Measurements from ENCODE around the gene GNAI2. TPM values are rescaled to one million over a fixed set of nuclear protein-coding genes. Genes with fewer than 3 reads are reported as not detected.

The GNAI2 gene
- total and polyA plus RNA-seq, 2 donors from 2014 or later = 141 to 245 TPM

DNA sequence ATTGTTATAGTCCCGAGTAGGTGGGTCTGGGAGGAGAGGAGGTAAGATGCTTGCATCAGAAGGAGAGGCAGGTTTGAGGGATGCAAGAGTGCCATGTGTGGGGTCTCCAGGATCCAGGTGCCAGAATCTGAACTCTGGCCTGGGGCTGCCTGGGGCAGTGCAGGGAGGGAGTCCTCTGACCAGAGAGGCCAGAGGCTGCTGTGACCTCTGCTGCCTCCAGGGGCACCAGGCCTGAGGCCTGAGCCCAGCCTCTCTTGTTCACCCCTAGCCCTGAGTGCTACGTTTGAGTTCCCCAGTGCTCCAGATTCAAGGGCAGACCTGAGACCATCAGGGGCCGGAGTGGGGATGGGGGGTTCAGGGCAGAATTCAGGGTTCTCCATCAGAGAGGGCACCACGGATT is 23.5 kb upstream of the GNAI2 start:
- Histone ChIP-seq H3K9ac (ENCODE audit: low read length in 3 of 3) (no peak overlapping the region), H3K36me3 (ENCODE audit: control insufficient read depth in 2 of 3, insufficient read depth in 3 of 3, low read length in 3 of 3) (no peaks in the 10 kb centered on the region), H3K4me1 (ENCODE audit: control insufficient read depth in 2 of 3, insufficient read depth in 2 of 3, low read depth in 1 of 3, low read length in 3 of 3) (no peaks in the 10 kb centered on the region), H3K4me3 (ENCODE audit: low read length in 3 of 3) (no peak overlapping the region), H3K27me3 (ENCODE audit: control insufficient read depth, insufficient read depth, low read length) (no peaks in the 10 kb centered on the region), H3K27ac (ENCODE audit: low read depth in 2 of 2, low read length in 2 of 2) (no peak overlapping the region), H3K9me3 (ENCODE audit: control insufficient read depth in 2 of 3, insufficient read depth in 1 of 3, low read length in 3 of 3) (no peaks in the 10 kb centered on the region)
- DNase-seq (no peak), FAIRE-seq (no peak)
- TF ChIP-seq, protein P1, sequence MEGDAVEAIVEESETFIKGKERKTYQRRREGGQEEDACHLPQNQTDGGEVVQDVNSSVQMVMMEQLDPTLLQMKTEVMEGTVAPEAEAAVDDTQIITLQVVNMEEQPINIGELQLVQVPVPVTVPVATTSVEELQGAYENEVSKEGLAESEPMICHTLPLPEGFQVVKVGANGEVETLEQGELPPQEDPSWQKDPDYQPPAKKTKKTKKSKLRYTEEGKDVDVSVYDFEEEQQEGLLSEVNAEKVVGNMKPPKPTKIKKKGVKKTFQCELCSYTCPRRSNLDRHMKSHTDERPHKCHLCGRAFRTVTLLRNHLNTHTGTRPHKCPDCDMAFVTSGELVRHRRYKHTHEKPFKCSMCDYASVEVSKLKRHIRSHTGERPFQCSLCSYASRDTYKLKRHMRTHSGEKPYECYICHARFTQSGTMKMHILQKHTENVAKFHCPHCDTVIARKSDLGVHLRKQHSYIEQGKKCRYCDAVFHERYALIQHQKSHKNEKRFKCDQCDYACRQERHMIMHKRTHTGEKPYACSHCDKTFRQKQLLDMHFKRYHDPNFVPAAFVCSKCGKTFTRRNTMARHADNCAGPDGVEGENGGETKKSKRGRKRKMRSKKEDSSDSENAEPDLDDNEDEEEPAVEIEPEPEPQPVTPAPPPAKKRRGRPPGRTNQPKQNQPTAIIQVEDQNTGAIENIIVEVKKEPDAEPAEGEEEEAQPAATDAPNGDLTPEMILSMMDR (IDR thresholded peaks at IDR 0.05; ENCODE audit: borderline replicate concordance, extremely low read depth, insufficient read depth) = no peak
- intact Hi-C loops (cut with DNase I) = no loop called here

DNA sequence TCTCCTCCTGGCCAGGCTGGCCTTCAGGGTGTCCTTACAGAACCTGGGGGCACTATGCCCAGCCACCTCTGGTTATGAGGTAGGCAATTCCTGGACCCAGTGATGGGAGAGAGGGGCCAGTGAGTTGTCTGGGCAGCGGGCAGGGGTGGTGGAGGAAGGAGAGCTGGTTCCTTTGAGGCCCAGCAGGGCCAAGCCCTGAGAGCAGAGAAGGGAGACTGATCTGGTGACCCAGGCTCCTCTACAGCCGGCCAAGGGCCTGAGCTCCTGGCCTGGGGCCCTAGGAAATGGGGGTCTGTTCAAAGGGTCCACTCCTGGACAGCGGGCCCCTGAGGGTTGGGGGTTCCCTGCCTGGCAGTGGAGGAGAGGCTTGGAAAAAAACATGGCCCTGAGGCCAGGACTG is 23.0 kb upstream of the GNAI2 start:
- Histone ChIP-seq H3K27ac (ENCODE audit: low read depth in 2 of 2, low read length in 2 of 2) (no peak overlapping the region), H3K27me3 (ENCODE audit: control insufficient read depth, insufficient read depth, low read length) (no peaks in the 10 kb centered on the region), H3K36me3 (ENCODE audit: control insufficient read depth in 2 of 3, insufficient read depth in 3 of 3, low read length in 3 of 3) (no peaks in the 10 kb centered on the region), H3K4me1 (ENCODE audit: control insufficient read depth in 2 of 3, insufficient read depth in 2 of 3, low read depth in 1 of 3, low read length in 3 of 3) (no peaks in the 10 kb centered on the region), H3K9me3 (ENCODE audit: control insufficient read depth in 2 of 3, insufficient read depth in 1 of 3, low read length in 3 of 3) (no peaks in the 10 kb centered on the region), H3K4me3 (ENCODE audit: low read length in 3 of 3) (no peak overlapping the region), H3K9ac (ENCODE audit: low read length in 3 of 3) (no peak overlapping the region)
- FAIRE-seq (no peak), DNase-seq (no peak)
- TF ChIP-seq, protein P1 (IDR thresholded peaks at IDR 0.05; ENCODE audit: borderline replicate concordance, extremely low read depth, insufficient read depth) = no peak
- intact Hi-C loops (cut with DNase I) = no loop called here

DNA sequence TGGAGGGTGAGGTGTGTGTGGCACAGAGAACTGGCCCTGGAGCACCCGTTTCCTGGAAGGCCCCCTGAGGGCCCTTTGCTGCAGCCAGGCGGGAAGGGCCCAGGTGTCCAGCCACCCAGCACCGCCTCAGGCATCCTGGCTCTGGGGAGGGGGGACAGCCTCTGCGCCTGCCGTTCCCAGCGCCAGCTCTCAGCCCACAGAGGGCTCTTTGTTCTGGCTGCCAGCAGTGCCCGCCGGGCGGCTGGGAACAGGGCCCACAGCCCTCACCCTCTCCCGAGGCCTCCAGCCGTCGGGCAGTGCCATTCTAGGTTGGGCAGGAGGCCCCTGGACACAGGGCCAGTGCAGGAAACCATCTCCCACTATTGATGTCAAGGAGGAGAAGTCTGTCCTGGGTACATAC is 22.6 kb upstream of the GNAI2 start:
- TF ChIP-seq, protein P1 (IDR thresholded peaks at IDR 0.05; ENCODE audit: borderline replicate concordance, extremely low read depth, insufficient read depth) = no peak
- H3K4me3 ChIP-seq (ENCODE audit: low read length in 3 of 3) = no peak overlapping the region
- FAIRE-seq (no peak), DNase-seq (no peak)
- no peak overlapping the region for H3K9ac ChIP-seq (ENCODE audit: low read length in 3 of 3)
- H3K27me3 ChIP-seq (ENCODE audit: control insufficient read depth, insufficient read depth, low read length) = no peaks in the 10 kb centered on the region
- no peaks in the 10 kb centered on the region for H3K4me1 ChIP-seq (ENCODE audit: control insufficient read depth in 2 of 3, insufficient read depth in 2 of 3, low read depth in 1 of 3, low read length in 3 of 3)
- no peak overlapping the region for H3K27ac ChIP-seq (ENCODE audit: low read depth in 2 of 2, low read length in 2 of 2)
- H3K36me3 ChIP-seq (ENCODE audit: control insufficient read depth in 2 of 3, insufficient read depth in 3 of 3, low read length in 3 of 3) = no peaks in the 10 kb centered on the region
- intact Hi-C loops (cut with DNase I) = no loop called here
- no peaks in the 10 kb centered on the region for H3K9me3 ChIP-seq (ENCODE audit: control insufficient read depth in 2 of 3, insufficient read depth in 1 of 3, low read length in 3 of 3)

DNA sequence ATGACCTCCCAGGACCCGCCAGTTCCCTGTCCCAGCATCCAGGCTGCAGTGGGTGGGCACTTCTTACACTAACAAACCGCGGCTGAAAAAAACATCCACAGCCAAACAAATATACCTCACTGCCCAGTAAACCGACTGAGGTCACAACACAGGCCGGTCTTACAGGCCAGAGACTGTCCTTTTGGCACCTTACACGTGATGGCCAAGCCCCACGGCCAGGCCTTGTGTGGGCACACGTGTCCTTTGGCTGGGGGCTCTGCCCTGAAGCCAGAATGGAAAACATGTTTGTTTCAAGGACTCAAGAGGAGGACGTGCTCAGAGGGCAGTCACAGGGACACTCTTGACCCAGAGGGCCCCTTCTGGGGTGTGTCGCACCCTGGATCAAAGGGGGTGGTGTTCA is 21.2 kb upstream of the GNAI2 start:
- FAIRE-seq = no peak
- no peaks in the 10 kb centered on the region for H3K9me3 ChIP-seq (ENCODE audit: control insufficient read depth in 2 of 3, insufficient read depth in 1 of 3, low read length in 3 of 3)
- no peak overlapping the region for H3K9ac ChIP-seq (ENCODE audit: low read length in 3 of 3)
- H3K27me3 ChIP-seq (ENCODE audit: control insufficient read depth, insufficient read depth, low read length) = no peaks in the 10 kb centered on the region
- no peak for DNase-seq
- no peak overlapping the region for H3K4me3 ChIP-seq (ENCODE audit: low read length in 3 of 3)
- no peak overlapping the region for H3K27ac ChIP-seq (ENCODE audit: low read depth in 2 of 2, low read length in 2 of 2)
- intact Hi-C loops (cut with DNase I) = no loop called here
- H3K4me1 ChIP-seq (ENCODE audit: control insufficient read depth in 2 of 3, insufficient read depth in 2 of 3, low read depth in 1 of 3, low read length in 3 of 3) = no peaks in the 10 kb centered on the region
- H3K36me3 ChIP-seq (ENCODE audit: control insufficient read depth in 2 of 3, insufficient read depth in 3 of 3, low read length in 3 of 3) = no peaks in the 10 kb centered on the region
- TF ChIP-seq, protein P1 (IDR thresholded peaks at IDR 0.05; ENCODE audit: borderline replicate concordance, extremely low read depth, insufficient read depth) = no peak

Data from kidney (tissue), 14 donors.